Measurements from ENCODE around the gene FAM3C. TPM values are rescaled to one million over a fixed set of nuclear protein-coding genes. Genes with fewer than 3 reads are reported as not detected.
"Not testable (repeated sequence)": the region's sequence is repeated elsewhere in the genome, so short reads cannot be mapped to it uniquely, and the experiment has no call there.

The FAM3C gene
- total RNA-seq, 1 donor from 2014 or later = 42.6 TPM

DNA sequence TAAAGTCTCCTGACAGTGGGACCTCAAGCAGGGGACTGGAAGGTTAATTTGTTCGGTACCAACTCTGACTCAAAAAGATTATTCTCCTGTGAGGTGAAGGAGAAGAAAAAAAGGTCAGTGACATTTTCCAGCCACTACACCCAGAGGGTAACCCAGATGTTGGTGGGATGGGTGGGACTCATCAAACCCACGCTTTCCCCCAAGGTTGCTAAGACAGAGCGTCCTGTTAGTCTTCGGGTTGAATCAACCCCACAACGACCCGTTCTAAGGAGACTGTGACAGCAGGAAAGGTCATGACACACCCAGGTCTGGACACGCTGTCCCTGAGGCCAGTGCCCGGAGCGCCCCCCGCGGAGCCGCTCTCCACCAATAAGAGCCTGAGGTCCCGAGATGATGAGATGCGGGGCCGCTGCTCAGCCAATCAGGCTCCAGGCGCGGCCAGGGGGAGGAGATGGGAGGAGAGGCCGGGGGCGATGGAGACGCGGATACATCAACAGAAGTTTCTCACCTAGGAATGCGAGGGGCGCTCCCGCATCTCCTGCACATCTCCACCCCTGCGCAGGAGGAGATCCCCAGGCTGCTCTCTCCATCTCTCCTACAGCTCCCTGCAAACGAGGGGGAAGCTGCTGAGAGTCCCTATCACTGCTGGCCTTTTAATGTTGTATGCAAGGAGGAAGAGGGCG is 67.5 kb downstream of the FAM3C start, which contains the start of gene WNT16:
Gene WNT16 (plus strand): TSS at position 493 of the 683 bp plus-strand sequence. CDS start 293 bp downstream, outside the sequence.
- no peaks in the 10 kb centered on the region for H3K36me3 ChIP-seq (ENCODE audit: control insufficient read depth, insufficient read depth, low read length)
- FAIRE-seq = no peak
- no peak for DNase-seq (ENCODE audit: low read depth)
- H3K4me3 ChIP-seq (ENCODE audit: low read depth, low read length) = peak within 1 kb of the TSS; percentile 21
- TF ChIP-seq, protein P1, sequence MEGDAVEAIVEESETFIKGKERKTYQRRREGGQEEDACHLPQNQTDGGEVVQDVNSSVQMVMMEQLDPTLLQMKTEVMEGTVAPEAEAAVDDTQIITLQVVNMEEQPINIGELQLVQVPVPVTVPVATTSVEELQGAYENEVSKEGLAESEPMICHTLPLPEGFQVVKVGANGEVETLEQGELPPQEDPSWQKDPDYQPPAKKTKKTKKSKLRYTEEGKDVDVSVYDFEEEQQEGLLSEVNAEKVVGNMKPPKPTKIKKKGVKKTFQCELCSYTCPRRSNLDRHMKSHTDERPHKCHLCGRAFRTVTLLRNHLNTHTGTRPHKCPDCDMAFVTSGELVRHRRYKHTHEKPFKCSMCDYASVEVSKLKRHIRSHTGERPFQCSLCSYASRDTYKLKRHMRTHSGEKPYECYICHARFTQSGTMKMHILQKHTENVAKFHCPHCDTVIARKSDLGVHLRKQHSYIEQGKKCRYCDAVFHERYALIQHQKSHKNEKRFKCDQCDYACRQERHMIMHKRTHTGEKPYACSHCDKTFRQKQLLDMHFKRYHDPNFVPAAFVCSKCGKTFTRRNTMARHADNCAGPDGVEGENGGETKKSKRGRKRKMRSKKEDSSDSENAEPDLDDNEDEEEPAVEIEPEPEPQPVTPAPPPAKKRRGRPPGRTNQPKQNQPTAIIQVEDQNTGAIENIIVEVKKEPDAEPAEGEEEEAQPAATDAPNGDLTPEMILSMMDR (IDR thresholded peaks at IDR 0.05; ENCODE audit: insufficient read depth, low read length, severe bottlenecking) = no peak
- peaks cover 23% of the 10 kb centered on the region for H3K27me3 ChIP-seq (ENCODE audit: control insufficient read depth, insufficient read depth, low read length)

DNA sequence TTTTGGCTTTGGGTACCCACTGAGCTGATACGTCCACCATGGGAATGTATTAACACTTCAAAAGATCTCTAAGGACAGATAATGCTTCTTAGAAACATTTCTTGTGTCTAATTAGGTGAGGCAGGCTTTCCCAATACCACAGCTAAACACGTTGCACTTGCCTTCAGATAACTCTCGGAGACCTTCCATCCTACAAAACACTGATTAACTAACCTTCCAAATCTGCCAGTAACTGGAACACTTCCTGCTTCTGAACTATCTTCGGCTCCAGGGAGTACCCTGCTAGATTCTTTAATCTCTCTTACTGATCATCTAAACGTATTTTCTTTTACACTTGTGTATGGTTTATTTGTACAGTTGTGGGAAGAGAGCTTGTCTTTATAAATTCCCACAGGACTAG is 68.4 kb downstream of the FAM3C start:
- Histone ChIP-seq H3K36me3 (ENCODE audit: control insufficient read depth, insufficient read depth, low read length) (no peaks in the 10 kb centered on the region), H3K27me3 (ENCODE audit: control insufficient read depth, insufficient read depth, low read length) (peaks cover 23% of the 10 kb centered on the region), H3K4me3 (ENCODE audit: low read depth, low read length) (no peak overlapping the region)
- FAIRE-seq = no peak
- TF ChIP-seq, protein P1 (IDR thresholded peaks at IDR 0.05; ENCODE audit: insufficient read depth, low read length, severe bottlenecking) = no peak
- DNase-seq (ENCODE audit: low read depth) = no peak

DNA sequence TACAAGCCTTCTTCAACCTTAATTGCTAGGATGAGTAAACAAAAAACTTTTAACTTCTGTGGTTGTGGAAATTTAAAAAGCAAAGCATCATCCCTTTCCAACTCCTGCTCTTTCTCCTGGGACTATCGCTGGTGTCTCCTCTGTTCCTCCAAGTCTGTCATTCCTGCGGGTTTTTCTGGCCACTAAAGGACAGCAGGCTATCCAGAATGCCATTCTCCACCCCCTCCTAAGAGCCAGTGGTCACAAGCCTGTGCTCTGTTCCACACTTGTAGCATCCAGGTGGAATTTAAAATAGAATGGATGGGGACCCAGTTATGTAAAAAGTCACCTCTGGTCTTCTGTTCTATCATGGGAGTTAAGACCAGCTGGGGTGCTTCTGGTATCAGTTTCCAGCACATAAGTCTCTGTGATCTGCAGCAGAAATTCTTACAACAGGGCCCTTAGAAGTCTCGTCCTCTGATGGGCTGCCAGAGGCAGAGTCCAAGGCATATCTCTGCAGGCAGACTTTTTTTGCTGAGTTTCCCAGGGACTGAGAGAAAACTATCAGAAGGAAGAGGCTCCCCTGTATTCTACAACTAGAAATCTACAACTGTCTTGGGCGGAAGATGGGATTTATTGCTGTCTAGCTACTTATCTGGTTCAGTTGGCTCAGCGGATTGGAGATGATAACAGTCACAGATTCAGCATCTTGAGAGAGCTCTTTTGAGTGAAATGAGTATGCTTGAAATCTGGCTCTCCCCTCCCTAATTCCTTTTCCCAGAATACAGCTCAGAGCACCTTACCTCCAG is 72.4 kb downstream of the FAM3C start:
- peaks cover 5% of the 10 kb centered on the region for H3K27me3 ChIP-seq (ENCODE audit: control insufficient read depth, insufficient read depth, low read length)
- no peak overlapping the region for H3K4me3 ChIP-seq (ENCODE audit: low read depth, low read length)
- TF ChIP-seq, protein P1 (IDR thresholded peaks at IDR 0.05; ENCODE audit: insufficient read depth, low read length, severe bottlenecking) = no peak
- FAIRE-seq (no peak), DNase-seq (ENCODE audit: low read depth) (no peak)
- no peaks in the 10 kb centered on the region for H3K36me3 ChIP-seq (ENCODE audit: control insufficient read depth, insufficient read depth, low read length)

DNA sequence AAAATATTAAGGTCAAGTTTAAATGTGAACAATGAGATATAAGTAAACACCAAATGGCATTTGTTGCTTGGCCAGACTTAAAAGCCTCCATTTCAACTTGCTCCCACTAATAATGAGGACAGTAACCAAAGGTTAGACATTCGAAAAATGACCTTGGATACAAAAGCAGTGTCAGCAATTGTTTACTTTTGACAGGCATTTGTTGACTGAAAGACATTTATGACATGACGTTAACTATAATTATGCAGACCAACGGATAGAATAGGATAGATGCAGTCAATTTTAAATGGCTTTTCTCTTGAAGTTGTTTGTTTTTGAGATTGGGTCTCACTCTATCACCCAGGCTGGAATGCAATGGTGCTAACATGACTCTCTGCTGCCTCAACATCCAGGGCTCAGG is 73.6 kb downstream of the FAM3C start:
- TF ChIP-seq, protein P1 (IDR thresholded peaks at IDR 0.05; ENCODE audit: insufficient read depth, low read length, severe bottlenecking) = no peak
- Histone ChIP-seq H3K36me3 (ENCODE audit: control insufficient read depth, insufficient read depth, low read length) (no peaks in the 10 kb centered on the region), H3K27me3 (ENCODE audit: control insufficient read depth, insufficient read depth, low read length) (no peaks in the 10 kb centered on the region), H3K4me3 (ENCODE audit: low read depth, low read length) (no peak overlapping the region)
- no peak for DNase-seq (ENCODE audit: low read depth)
- FAIRE-seq = no peak

DNA sequence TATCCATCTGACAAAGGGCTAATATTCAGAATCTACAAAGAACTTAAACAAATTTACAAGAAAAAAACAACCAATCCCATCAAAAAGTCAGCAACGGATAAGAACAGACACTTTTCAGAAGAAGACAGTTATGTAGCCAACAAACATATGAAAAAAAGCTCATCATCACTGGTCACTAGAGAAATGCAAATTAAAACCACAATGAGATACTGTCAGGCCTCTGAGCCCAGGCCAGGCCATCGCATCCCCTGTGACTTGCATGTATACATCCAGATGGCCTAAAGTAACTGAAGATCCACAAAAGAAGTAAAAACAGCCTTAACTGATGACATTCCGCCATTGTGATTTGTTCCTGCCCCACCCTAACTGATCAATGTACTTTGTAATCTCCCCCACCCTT is 80.9 kb downstream of the FAM3C start:
- H3K4me3 ChIP-seq (ENCODE audit: low read depth, low read length); DNase-seq (ENCODE audit: low read depth); H3K27me3 ChIP-seq (ENCODE audit: control insufficient read depth, insufficient read depth, low read length); H3K36me3 ChIP-seq (ENCODE audit: control insufficient read depth, insufficient read depth, low read length); FAIRE-seq: not testable (repeated sequence)
